HEK293T (cell line): ENCODE results near the gene HSPBP1.

Experiments used
- ARNT ChIP-seq: fragments of 450-650 bp; IDR thresholded peaks from 2 replicates; pipeline ENCODE4 v1.6.1; 2017; ENCODE audit warnings: mild to moderate bottlenecking
- BHLHE40 ChIP-seq: fragments of 450-650 bp; IDR thresholded peaks from 2 replicates; pipeline ENCODE4 v1.6.1; 2016; ENCODE audit warnings: mild to moderate bottlenecking, moderate library complexity, borderline replicate concordance
- ELF4 ChIP-seq: fragments of 450-650 bp; IDR thresholded peaks from 2 replicates; pipeline ENCODE4 v1.6.1; 2017; ENCODE audit warnings: antibody characterized with exemption
- FOXA1 ChIP-seq: fragments of 450-650 bp; IDR thresholded peaks from 2 replicates; pipeline ENCODE4 v1.6.1; 2016; ENCODE audit warnings: mild to moderate bottlenecking
- FOXM1 ChIP-seq: fragments of 450-650 bp; IDR thresholded peaks from 2 replicates; pipeline ENCODE4 v1.6.1; 2017; ENCODE audit warnings: mild to moderate bottlenecking, borderline replicate concordance
- HDGF ChIP-seq: fragments of 450-650 bp; IDR thresholded peaks from 2 replicates; pipeline ENCODE4 v1.6.1; 2017; ENCODE audit warnings: antibody characterized with exemption, borderline replicate concordance
- SP1 ChIP-seq: fragments of 450-650 bp; IDR thresholded peaks from 2 replicates; pipeline ENCODE4 v1.6.1; 2017
- TARDBP ChIP-seq: fragments of 450-650 bp; IDR thresholded peaks from 2 replicates; pipeline ENCODE4 v1.6.1; 2016

GRCh38 chr19:55226273-55226672 is 53.6 kb downstream of the HSPBP1 start:
- TF ChIP-seq FOXA1 (no peak), FOXM1 (no peak), ELF4 (no peak), BHLHE40 (no peak), SP1 (no peak), HDGF (no peak), ARNT (no peak), TARDBP (no peak)
